Adrenal gland (tissue), 5 donors: ENCODE data around the gene APBA2.

Experiments used
- CTCF ChIP-seq, 6 experiments: fragments of 450-650 bp in 4 of 6; fragments of 200-600 bp in 2 of 6; sonication (generic) in 1 of 6; IDR thresholded peaks; 1 replicate in 5 of 6; 2 replicates in 1 of 6; pipeline versions ENCODE4 v1.5.1 to v1.8.0; 2016 to 2021; ENCODE audit warnings: antibody characterized with exemption in 6 of 6, mild to moderate bottlenecking in 2 of 6, moderate library complexity in 1 of 6
- POLR2A ChIP-seq, 2 donors: fragments of 450-650 bp; IDR thresholded peaks; one replicate each; pipeline ENCODE4 v1.6.1; 2017; ENCODE audit warnings: antibody characterized with exemption in 2 of 2, mild to moderate bottlenecking in 2 of 2, moderate library complexity in 1 of 2
- donor health status: DM: no; HTN: no; CAD: no.

GRCh38 chr15:28873585-28874190 is 12.1 kb upstream of the APBA2 start:
- TF ChIP-seq CTCF (IDR thresholded peaks at IDR 0.05) (peak in 1 of 6 experiments; percentile 25), POLR2A (IDR thresholded peaks at IDR 0.05) (no peak)
